SKM-1 (cell line): ENCODE results near the gene PSMD1.
"Not testable (repeated sequence)": the region's sequence is repeated elsewhere in the genome, so short reads cannot be mapped to it uniquely, and the experiment has no call there.

Experiments used
- DNase-seq: peaks from one replicate; lab custom pipeline; 2025; ENCODE audit not compliant: unreplicated experiment; lab: John Stamatoyannopoulos, UW

The PSMD1 gene

DNA sequence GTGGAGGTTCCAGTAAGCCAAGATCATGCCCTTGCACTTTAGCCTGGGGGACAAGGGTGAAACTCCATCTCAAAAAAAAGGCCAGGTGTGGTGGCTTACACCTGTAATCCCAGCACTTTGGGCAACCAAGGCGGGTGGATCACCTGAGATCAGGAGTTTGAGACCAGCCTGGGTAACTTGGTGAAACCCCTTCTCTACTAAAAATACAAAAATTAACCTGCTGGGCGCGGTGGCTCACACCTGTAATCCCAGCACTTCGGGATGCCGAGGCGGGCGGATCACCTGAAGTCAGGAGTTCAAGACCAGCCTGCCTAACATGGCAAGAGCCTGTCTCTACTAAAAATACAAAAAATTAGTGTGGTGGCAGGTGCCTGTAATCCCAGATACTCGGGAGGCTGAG is 84.1 kb downstream of the PSMD1 start:
- DNase-seq: not testable (repeated sequence)

DNA sequence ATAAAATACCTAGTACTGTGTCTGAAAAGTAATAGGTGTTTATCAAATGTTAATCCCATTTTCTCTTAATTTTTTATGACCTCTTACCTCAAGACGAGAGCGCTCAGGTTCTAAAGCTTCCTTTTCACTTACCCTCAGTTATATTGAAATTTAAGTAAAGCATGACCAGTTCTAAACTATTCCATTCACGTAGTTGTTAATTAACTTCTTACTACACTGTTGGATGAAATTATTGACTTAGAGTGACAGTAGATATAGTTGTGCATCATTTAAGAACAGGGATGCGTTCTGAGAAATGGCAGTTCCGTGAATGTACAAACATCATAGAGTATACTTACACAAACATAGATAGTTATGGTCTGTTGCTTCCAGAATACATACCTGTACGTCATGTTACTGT is 88.2 kb downstream of the PSMD1 start:
- DNase-seq: no peak

DNA sequence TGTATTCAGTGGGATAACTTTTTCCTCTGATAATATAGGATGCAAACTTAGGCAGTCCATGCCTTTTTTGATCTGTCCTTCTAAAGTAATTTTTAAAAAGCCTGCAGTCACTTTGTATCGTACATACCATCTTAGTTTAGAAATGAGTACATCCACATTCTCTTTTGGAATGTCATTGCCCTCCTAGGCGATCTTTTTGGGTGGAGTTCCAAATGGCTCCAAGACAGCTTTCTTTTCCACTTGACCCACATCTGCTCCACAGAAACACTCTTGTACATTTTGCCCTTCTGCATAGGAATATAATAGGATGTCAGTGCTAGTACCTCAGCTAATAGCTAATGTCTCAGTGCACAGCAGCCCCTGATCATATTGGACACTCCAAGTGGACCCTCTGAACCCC is 90.0 kb downstream of the PSMD1 start:
- no peak for DNase-seq

DNA sequence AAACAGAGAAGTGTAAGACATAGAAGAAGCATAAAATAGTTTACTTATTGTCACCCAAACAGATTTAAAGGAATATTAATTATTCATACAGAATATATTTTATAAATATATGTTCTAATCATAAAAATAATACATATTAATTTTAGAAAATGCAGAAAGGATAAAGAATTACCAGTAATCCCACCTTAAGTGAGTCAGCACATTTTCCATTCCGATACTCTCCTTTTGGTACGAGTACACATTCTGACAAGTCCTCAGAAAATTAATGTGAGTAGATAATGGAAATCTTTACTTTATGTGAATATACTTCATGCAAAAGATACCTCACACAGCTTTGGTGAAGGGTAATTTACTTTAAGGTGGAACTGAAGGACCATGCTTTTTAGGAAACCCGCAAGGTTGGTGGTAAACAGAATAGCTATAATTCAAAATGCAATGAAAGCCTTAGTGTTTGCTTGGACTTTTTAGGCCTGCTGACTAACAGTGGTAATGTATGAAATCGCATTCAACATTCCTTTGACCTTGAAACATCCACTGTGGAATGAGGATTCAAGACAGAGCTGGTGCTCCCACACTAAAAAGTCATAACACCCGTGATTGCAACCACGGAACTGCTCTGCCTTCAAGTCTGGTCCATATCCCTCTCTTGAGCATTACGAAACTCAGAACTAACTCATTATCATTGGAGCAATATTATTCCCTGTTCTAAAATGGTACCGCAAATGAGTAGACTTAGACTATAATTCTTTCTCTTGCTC is 96.3 kb downstream of the PSMD1 start:
- no peak for DNase-seq

DNA sequence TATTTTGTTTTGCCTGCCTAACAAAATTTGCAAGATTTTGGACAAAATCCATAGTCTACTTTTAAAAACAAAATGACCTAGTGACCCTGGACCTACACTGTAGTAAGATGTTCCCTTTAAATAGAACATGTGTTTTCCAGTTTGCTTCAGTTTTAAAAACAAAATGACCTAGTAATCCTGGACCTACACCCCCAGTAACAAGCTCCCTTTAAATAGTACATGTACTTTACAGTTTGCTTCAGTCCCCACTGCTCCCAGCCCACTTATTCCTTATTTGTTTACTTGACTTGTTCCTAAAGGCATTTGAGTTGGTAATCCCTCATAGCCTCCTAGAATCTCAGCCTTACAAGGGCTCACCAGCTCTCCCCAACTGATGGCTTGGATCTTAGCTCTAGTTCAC is 102.6 kb downstream of the PSMD1 start:
- no peak for DNase-seq

DNA sequence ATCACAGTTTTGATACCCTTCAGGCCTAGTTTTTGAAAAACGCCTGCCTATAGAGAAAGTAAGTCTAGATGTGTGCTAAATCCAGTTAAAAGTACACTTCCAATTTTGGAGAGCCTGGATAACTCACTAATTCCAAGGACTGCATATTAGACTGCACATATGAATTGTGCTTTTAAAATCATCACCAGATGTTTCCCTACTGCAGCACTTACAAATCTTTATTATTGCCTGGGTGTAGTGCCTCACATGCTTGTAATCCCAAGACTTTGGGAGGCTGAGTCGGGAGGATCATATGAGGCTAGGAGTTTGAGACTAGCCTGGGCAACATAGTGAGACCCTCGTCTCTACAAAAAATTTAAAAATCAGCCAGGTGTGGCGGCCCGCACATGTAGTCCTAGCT is 104.0 kb downstream of the PSMD1 start:
- no peak for DNase-seq

DNA sequence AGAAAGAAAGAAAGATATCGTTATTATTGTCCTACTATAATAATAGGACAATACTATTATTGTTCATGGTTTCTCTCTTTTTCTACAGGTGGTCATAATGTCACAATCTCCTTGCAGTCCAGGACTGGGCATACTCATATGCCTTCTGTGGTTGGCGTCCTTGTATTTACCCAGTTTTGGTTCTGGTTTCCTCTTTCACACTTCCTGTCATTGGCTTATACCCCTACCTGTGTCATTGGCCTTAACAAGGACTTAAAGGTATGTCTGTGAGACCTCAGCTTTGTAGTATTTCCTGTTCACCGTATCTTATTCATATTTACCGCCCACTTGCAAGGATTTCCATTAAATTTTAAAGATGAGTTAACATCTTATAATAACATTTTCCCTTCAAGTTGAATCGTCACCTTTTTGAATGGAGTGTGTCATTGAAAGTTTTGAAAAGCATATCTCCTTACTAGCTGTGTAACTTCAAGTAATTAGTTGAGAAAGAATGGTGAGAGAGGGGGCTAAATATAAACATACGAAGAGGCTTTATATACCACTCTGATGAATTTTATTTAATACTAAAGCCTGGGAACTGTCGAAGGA is 104.7 kb downstream of the PSMD1 start:
- DNase-seq: no peak

DNA sequence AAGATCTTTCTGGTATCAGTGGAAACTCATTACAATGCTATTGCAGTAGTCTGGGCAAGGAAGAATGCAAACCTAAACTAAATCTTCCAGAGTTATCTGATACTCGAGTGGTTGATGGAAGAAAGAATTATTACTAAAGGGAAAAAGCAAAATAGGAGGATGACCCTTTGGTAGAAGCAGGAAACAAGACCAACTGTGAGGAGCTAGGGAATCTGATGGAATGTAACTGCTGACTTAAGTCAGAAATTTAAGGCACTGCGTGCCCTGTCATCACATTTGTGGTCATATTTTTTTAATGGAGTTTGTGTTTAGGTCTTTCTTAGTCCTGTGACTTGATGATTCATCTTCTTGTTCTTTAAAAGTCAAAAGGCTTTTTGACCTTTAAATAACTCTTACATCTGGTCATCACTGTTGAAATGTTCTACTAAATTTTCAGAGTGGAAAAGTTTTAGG is 105.2 kb downstream of the PSMD1 start:
- DNase-seq: no peak

DNA sequence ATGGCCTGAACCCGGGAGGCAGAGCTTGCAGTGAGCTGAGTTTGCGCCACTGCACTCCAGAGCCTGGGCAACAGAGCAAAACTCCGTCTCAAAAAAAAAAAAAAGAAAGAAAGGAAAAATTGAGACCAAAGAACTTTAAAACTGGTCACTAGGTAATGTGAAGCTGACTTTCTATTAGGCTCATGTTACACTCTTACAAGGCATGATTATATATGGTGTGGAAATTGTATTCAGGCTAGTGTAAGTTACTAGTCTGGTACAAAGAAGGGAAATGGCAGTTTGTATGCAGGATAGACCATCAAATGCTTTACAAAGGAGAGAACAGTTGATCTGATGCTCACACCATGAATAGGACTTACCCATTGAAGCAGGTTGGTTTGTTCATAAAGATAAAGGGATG is 106.3 kb downstream of the PSMD1 start:
- DNase-seq: no peak

DNA sequence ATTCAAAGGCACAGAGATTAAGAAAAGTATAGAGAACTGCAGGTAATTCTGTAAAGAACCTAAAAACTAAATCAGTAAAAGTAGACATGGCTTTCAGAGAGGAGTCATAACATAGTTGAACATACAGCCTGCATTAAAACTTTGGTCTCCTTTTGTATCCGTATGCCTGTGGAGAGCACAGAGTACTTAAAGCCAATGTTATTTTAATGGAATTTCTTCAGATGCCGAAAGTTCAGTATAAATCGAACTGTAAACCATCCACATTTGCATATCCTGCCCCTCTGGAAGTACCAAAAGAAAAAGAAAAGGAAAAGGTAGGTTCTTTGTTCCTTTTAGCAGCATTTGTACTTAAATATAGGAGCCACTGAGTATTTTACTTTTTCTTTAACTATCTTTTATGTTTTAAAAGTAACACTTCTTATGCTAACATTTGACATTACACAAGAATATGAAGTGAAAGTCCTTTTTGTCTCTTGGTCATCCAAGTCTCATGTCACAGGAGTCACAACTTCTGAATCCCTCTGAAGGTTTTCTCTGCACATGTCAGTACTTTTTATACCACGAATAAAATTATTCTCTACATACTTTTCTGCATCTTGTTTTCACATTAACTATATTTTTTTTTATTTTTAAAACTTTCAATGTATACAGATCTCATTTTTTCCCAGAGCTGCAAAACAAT is 106.9 kb downstream of the PSMD1 start:
- DNase-seq: no peak

DNA sequence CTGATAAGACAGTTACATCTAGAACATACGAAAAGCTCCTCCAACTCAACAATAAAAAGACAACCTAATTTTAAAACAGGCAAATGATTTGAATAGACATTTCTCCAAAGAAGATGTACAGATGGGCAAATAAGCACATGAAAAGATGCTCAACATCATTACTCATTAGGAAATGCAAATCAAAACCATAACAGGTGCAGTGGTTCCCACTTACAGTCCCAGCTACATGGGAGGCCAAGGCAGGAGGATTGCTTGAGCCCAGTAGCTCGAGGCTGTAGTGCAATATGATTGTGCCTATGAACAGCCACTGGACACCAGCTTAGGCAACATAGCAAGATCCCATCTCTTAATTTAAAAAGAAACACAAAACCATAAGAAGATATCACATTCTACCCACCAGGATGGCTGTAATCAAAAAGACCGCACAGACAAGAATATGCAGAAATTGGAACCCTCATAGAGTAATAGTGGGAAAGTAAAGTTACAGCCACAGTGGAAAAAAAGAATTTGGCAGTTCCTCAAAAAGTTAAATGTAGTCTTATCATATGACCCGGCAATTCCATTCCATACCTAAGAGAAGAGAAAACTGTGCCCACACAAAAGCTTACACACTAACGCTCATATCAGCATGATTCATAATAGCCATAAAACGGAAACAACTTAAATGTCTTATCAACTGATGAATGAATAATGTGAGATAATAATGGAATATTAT is 111.2 kb downstream of the PSMD1 start:
- DNase-seq: no peak

DNA sequence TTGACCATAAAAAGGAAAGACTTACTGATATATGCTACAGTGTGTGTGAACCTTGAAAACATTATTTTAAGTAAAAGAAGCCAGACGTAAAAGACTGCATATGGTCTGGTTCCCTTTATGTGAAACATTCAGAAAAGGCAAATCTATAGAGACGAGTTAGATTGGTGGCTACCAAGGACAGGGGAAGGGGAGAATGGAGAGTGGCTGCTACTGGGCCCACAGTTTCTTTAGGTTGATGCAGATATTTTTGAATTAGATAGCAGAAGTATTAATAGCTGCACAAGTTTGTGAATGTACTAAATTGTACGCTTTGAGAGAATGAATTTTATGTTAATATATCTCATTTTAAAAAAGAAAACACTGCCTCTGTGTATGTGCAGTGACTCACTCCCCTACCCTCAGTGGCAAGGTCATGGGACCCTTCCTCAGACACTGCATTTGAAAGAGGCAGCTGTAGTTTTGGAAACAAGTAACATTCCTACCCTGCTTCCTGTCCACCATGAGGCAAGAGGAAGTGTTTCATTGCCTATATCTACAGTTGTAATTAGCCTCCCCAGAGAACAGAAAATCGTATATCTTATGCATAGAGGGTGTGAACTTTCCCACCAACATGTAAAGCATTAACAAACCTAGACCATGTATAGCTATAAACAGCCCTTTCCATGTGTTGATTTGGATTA is 111.9 kb downstream of the PSMD1 start:
- DNase-seq: no peak

DNA sequence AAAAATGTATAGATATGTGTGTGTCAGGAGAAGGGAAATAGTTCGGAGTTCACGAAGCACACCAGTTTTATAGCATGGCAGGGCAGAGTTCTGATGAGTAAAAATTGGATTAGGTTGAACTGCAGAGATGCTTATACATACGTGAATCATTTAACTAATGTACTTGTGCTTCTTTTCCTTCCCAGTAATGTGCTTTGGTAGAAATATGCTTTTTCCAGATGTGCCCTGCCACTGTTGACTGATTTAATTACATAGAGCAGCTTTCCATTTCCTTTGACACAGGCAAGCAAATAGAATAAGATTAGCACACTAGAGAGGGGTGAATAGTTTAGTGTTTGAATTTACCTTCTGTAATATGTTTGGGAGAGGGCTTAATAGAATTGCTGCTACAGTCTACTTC is 112.8 kb downstream of the PSMD1 start:
- no peak for DNase-seq

DNA sequence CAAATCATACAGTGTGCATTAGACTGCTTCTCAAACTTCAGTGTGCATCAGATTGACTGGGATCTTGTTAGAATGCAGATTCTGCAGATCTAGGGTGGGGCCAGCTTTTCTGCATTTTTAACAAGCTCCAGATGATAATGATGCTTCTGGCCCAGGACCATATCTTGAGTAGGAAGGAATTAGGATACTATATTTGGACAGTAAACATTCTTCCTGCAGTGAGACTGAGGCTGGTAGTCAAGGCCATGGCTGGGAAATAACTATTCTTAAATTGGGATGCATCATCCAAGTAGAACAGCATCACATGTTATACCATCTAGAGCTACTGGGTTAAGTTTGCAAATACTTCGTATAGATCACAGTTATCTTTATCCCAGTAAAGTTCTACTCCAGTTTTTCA is 113.4 kb downstream of the PSMD1 start:
- no peak for DNase-seq

DNA sequence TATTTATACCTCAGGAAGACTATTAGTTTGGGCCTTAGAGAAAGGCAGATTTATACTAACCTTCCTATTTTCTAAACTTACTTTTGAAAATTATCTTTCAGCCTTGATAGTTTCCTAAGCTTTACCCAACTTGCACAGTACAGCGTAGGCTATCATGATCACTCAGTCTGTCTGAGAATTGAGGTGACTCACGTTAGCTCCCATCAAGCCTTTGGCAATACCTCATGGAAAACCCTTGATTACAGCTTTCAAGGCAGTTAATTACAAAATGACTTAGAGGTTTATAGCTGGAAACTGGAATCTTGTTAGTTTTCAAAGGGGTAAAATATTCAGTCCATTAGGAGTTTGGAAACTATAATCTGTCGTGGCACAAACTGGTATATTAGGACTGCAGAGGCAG is 115.4 kb downstream of the PSMD1 start:
- DNase-seq: no peak

DNA sequence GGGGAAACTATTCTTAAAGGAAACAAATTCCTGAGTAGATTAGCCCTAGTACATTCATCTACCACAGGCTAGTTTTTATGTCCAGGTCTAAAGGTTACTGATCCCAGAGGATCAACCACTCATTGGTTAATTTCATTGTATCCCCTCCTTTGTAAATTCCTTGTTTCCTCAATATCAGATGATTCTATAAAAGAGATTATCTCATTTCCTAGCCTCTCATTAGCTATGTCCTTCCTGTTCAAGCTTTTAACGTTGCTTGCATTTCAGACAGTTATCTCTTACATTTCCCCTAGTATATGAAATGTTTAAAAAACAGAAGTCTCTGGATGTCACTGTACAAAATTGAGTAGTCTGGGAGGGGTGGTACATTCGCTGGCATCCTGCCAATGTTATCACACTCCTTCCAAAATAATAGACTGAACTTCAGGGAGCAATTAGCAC is 117.6 kb downstream of the PSMD1 start:
- no peak for DNase-seq

DNA sequence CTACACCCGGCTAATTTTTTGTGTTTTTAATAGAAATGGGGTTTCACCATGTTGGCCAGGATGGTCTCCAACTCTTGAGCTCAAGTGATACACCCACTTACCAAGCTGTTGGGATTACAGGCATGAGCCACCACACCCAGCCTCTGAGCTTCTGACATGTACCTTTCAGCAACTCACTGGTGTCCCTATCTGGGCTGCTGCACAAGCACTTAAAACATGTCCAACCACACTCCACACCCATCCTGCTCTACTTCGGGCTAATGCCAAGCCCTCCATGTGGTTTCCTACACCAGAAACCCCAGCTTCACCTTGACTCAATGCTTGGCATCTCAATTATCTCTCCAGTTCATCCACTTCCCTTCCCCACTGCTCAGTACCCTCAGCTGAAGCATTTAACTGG is 119.4 kb downstream of the PSMD1 start:
- DNase-seq: no peak

DNA sequence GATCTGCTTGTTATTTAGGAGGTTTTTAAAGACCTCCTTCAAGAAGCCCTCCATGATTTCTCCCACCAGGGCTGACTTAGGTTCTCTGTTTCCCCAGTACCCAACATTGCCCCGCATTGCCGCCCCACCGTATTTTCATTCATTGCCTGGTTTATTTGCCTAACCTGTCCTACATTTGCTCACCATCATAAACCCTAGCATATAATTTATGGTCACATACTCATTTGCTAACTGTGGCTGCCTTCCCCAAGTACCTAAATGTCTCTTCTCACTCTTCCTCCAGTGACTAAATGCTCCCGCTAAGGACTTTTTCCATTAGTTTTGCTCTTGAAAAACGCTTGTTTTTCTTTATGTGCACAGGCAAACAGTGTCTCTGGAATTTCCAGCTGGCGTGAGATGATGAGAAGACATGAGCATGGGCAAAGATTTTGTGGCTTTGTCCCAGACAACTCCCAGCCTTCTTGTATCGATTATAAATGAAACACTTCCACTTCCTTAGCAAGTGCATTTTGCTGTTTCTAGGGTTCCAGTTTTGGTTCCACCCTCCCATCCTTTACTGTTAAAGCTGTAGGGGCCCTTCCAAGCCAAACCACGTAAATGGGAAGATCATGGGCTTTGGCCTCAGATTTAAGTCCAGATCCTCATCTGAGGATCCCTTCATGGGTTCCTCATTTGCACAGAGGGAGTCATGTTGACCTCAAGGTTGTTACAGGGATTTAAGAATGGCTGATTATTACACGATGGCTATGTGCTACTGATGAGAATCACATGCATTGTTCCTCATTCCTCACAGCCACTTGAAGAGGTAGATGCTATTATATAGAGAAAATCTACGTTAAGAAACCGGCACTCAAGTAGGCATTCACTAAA is 120.7 kb downstream of the PSMD1 start:
- DNase-seq: no peak

DNA sequence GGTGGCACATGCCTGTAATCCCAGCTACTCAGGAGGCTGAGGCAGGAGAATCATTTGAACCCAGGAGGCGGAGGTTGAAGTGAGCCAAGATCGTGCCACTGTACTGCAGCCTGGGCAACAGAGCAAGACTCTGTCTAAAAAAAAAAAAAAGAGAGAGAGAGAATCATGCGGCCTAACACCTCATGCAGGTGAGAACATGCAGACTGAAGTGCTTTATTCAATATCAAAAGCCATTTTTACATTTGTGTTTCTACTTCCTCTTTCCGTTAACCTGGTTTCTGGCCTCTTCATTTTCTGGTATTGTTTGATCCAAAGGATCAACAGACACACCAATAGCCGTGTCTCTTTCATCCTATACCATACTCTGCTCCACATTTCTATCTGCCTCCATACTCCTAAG is 122.1 kb downstream of the PSMD1 start:
- not testable (repeated sequence) for DNase-seq

DNA sequence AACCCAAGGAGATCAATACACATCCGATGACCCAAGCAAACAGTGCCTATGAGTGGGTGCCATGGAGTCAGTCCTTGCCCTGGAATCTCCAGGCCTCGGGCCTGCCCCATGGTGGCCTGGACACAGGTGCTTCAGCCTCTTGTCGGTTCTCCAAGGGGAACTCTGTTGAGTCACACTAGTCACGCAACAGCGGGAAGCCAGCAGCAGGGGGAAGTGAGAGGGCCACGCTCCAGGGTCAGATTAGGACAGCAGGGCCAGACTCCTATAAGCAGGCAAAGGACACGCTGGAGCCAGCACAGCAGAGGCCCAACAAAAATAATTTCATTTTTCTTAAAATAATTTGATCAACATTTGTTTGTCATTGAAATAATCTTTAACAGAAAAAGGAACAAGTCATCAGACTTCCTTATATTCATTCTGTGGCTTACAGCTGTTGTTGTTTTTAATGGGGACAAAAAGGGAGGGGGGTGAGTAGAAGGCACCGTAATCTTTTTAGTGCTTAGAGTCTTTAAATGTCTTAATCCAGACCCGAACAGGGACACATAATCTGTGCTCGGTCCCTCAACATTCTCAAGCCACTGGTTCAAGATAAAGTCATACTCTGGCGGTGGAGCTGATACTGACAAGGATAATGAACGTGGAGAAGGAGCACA is 125.3 kb downstream of the PSMD1 start:
- peak; percentile 82 for DNase-seq
